Mesendoderm (in vitro differentiated cells): ENCODE data around the gene ZNF236.

Experiments used
- DNase-seq: peaks from one replicate; pipeline ENCODE4 v3.0.0; 2013
- H2AK5ac ChIP-seq: 2 replicates; pipeline ENCODE4 v1.6.1; 2013; ENCODE audit warnings: low read length, inconsistent platforms
- H2BK120ac ChIP-seq: 2 replicates; pipeline ENCODE4 v1.6.1; 2013; ENCODE audit warnings: low read depth, mild to moderate bottlenecking, low read length, moderate library complexity, mixed read lengths
- H2BK15ac ChIP-seq: replicated peaks from 2 replicates; pipeline ENCODE4 v1.6.1; 2013; ENCODE audit warnings: low read depth, mild to moderate bottlenecking, moderate library complexity
- H2BK5ac ChIP-seq: 2 replicates; pipeline ENCODE4 v1.6.1; 2013; ENCODE audit warnings: low read length, inconsistent platforms
- H3K18ac ChIP-seq: 2 replicates; pipeline ENCODE4 v1.6.1; 2013; ENCODE audit warnings: mild to moderate bottlenecking, low read length, mixed read lengths
- H3K23ac ChIP-seq: one replicate; pipeline ENCODE4 v1.6.1; 2013; ENCODE audit warnings: low read length
- H3K27ac ChIP-seq: 2 replicates; pipeline ENCODE4 v1.5.1; 2013; ENCODE audit warnings: low read depth, mild to moderate bottlenecking, inconsistent platforms, low read length, moderate library complexity
- H3K27me3 ChIP-seq: 2 replicates; pipeline ENCODE4 v1.6.1; 2013; ENCODE audit warnings: low read length, control low read depth, mild to moderate bottlenecking, inconsistent platforms; ENCODE audit not compliant: insufficient read depth, poor library complexity
- H3K36me3 ChIP-seq: 2 replicates; pipeline ENCODE4 v1.6.1; 2013; ENCODE audit warnings: low read length, inconsistent platforms; ENCODE audit not compliant: control insufficient read depth, insufficient read depth
- H3K4ac ChIP-seq: one replicate; pipeline ENCODE4 v1.6.1; 2013; ENCODE audit warnings: low read depth, mild to moderate bottlenecking, low read length, moderate library complexity
- H3K4me1 ChIP-seq: 2 replicates; pipeline ENCODE4 v1.6.1; 2013; ENCODE audit warnings: low read depth, low read length, inconsistent platforms; ENCODE audit not compliant: control insufficient read depth
- H3K4me2 ChIP-seq: 2 replicates; pipeline ENCODE4 v1.6.1; 2013; ENCODE audit warnings: low read length
- H3K4me3 ChIP-seq: 2 replicates; pipeline ENCODE4 v1.5.1; 2013; ENCODE audit warnings: mild to moderate bottlenecking, low read length
- H3K56ac ChIP-seq: one replicate; pipeline ENCODE4 v1.6.1; 2013; ENCODE audit warnings: low read length
- H3K79me1 ChIP-seq: 2 replicates; pipeline ENCODE4 v1.6.1; 2013; ENCODE audit warnings: low read length, inconsistent platforms
- H3K79me2 ChIP-seq: 2 replicates; pipeline ENCODE4 v1.6.1; 2013; ENCODE audit warnings: mild to moderate bottlenecking, low read length; ENCODE audit not compliant: control insufficient read depth, insufficient read depth
- H3K9ac ChIP-seq: 2 replicates; pipeline ENCODE4 v1.6.1; 2013; ENCODE audit warnings: low read length, inconsistent platforms
- H4K5ac ChIP-seq: one replicate; pipeline ENCODE4 v1.6.1; 2013; ENCODE audit warnings: low read length
- H4K8ac ChIP-seq: one replicate; pipeline ENCODE4 v1.6.1; 2013; ENCODE audit warnings: low read depth, mild to moderate bottlenecking, control low read depth, low read length, moderate library complexity
- WGBS: extraction: QIAGEN DNeasy Blood & Tissue Kit; methylation state at CpG from one replicate; pipeline ENCODE4 v1.1.7; 2013; ENCODE audit warnings: low lambda C conversion rate, missing lambda C conversion rate; ENCODE audit not compliant: insufficient coverage; ENCODE audit errors: extremely low coverage; 5-methylcytosine and 5-hydroxymethylcytosine counted together

ZNF236 gene

DNA sequence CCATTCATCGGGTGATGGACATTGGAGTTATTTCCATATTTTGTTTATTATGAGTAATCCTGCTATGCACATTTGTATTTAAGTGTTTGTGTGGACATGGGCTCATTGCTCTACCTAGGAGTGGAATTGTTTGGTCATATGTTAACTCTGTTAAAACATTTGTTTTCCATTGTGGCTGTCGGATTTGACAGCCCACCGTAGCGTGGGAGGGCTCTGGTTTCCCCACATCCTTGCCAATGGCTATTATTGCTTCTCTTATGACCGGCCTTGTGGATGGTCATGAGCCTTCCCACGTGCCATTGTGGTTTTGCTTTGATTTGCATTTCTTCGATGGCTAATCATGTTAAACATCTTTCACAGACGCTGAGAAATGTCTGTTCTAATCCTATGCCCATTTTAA lies 92.0 kb downstream of the ZNF236 start:
- no peak overlapping the region for H3K56ac ChIP-seq
- H3K27me3 ChIP-seq = no peaks in the 10 kb centered on the region
- H3K4me1 ChIP-seq = no peaks in the 10 kb centered on the region
- WGBS = no CpG with 5 or more reads among the region's 8 CpGs
- no peak overlapping the region for H3K9ac ChIP-seq
- no peak overlapping the region for H2BK15ac ChIP-seq
- H3K23ac ChIP-seq = no peak overlapping the region
- peaks cover 8% of the 10 kb centered on the region for H3K36me3 ChIP-seq
- no peak overlapping the region for H2AK5ac ChIP-seq
- DNase-seq = no peak
- H4K8ac ChIP-seq = no peak overlapping the region
- no peaks in the 10 kb centered on the region for H3K79me1 ChIP-seq
- H3K79me2 ChIP-seq = no peaks in the 10 kb centered on the region
- no peak overlapping the region for H4K5ac ChIP-seq
- no peak overlapping the region for H3K18ac ChIP-seq
- H3K4ac ChIP-seq = no peak overlapping the region
- no peak overlapping the region for H3K4me2 ChIP-seq
- no peak overlapping the region for H2BK120ac ChIP-seq
- no peak overlapping the region for H3K27ac ChIP-seq
- no peak overlapping the region for H3K4me3 ChIP-seq
- H2BK5ac ChIP-seq = no peak overlapping the region

DNA sequence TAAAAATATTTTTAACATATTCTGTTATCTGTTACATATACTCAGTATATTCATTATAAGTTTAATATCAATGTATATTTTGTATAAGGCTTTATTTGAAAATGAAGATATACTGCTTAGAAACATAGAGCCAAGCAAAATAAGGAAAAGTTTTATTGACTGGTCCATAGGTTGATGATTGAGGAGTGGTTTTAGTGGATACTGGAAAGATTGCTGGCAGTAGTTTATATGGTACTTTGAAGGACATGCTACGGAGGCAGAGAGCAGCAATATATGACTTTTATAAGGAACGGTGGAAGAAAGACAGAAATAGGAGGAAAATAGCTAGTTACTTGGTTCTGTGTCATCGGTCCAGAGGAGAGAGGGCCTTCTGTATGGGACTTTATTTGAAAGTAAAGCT lies 92.4 kb downstream of the ZNF236 start:
- H3K4me2 ChIP-seq = no peak overlapping the region
- no peak overlapping the region for H3K9ac ChIP-seq
- peaks cover 6% of the 10 kb centered on the region for H3K36me3 ChIP-seq
- DNase-seq = no peak
- no peak overlapping the region for H4K8ac ChIP-seq
- H2BK5ac ChIP-seq = no peak overlapping the region
- no peak overlapping the region for H3K56ac ChIP-seq
- no peak overlapping the region for H2BK120ac ChIP-seq
- H3K27ac ChIP-seq = no peak overlapping the region
- no CpG with 5 or more reads among the region's 3 CpGs for WGBS
- H2BK15ac ChIP-seq = no peak overlapping the region
- H3K4me1 ChIP-seq = no peaks in the 10 kb centered on the region
- H3K18ac ChIP-seq = no peak overlapping the region
- no peak overlapping the region for H4K5ac ChIP-seq
- no peak overlapping the region for H3K23ac ChIP-seq
- no peak overlapping the region for H3K4me3 ChIP-seq
- no peak overlapping the region for H3K4ac ChIP-seq
- H3K79me1 ChIP-seq = no peaks in the 10 kb centered on the region
- H3K27me3 ChIP-seq = no peaks in the 10 kb centered on the region
- H2AK5ac ChIP-seq = no peak overlapping the region
- H3K79me2 ChIP-seq = no peaks in the 10 kb centered on the region

DNA sequence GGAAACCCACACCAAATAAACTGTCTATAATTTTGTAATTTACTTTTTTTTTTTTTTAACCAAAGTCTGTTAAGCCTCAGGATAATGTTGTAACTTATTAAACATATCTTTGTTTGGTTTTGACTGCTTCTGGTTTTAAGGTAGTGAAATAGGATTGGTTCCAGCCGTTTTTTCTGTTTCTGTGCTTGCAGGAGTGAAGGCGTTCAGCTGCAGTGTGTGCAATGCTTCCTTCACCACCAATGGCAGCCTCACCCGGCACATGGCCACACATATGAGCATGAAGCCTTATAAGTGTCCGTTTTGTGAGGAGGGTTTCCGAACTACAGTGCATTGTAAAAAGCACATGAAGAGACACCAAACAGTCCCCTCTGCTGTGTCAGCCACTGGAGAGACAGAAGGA lies 93.1 kb downstream of the ZNF236 start:
- H3K9ac ChIP-seq = no peak overlapping the region
- no peak overlapping the region for H3K56ac ChIP-seq
- no peaks in the 10 kb centered on the region for H3K79me2 ChIP-seq
- DNase-seq = no peak
- no peak overlapping the region for H4K8ac ChIP-seq
- no peak overlapping the region for H3K27ac ChIP-seq
- no peak overlapping the region for H2BK5ac ChIP-seq
- H3K4ac ChIP-seq = no peak overlapping the region
- no CpG with 5 or more reads among the region's 5 CpGs for WGBS
- no peak overlapping the region for H2AK5ac ChIP-seq
- H3K4me2 ChIP-seq = no peak overlapping the region
- no peaks in the 10 kb centered on the region for H3K27me3 ChIP-seq
- no peaks in the 10 kb centered on the region for H3K4me1 ChIP-seq
- H2BK15ac ChIP-seq = no peak overlapping the region
- H2BK120ac ChIP-seq = no peak overlapping the region
- H3K23ac ChIP-seq = no peak overlapping the region
- no peak overlapping the region for H3K18ac ChIP-seq
- no peak overlapping the region for H4K5ac ChIP-seq
- no peaks in the 10 kb centered on the region for H3K79me1 ChIP-seq
- H3K36me3 ChIP-seq = peaks cover 6% of the 10 kb centered on the region
- H3K4me3 ChIP-seq = no peak overlapping the region

DNA sequence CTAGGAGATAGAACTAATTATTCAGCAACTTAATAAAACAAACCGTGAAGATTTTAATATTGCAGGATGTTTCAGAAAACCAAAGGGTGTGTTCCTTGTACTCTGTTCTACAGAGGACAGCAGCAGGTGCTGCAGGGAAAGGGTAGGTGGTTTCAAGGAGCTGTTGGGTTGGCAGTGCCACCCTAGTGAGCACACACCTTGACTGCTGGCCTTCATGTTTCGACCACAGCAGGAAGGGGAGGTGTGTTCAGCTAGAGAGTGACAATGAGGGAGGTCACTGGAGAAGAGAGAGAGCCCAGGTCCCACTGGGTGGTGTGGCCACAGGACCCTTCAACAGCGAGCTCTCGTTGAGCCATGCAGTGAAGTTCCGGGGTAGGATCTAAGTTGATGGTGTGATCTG lies 98.6 kb downstream of the ZNF236 start:
- no CpG with 5 or more reads among the region's 5 CpGs for WGBS
- no peaks in the 10 kb centered on the region for H3K27me3 ChIP-seq
- H3K27ac ChIP-seq = no peak overlapping the region

DNA sequence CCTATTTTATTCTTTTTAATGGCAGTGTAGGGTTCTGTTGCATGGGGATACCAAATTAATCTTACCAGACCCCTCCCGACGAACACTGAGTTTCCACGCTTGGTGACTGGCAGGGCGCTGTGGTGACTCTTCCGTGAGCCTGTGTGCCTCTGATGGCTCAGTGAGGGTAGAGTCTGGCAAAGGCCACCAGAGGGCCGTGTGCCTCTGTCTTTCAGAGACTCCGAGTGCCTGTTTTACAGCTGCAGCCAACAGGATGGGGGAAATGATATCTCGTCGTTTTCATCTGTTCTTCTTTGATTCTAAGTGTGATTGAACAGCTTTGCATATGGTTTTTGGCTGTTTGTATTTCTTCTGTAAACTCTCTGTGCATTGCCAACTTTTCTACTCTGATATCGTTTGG lies 99.8 kb downstream of the ZNF236 start:
- H3K56ac ChIP-seq = no peak overlapping the region
- no peaks in the 10 kb centered on the region for H3K27me3 ChIP-seq
- no peak overlapping the region for H3K4ac ChIP-seq
- no peak overlapping the region for H2BK5ac ChIP-seq
- no peak overlapping the region for H2AK5ac ChIP-seq
- H3K9ac ChIP-seq = no peak overlapping the region
- no peak overlapping the region for H2BK120ac ChIP-seq
- H2BK15ac ChIP-seq = no peak overlapping the region
- H3K23ac ChIP-seq = no peak overlapping the region
- DNase-seq = peak; percentile 78
- H3K4me1 ChIP-seq = no peaks in the 10 kb centered on the region
- H4K5ac ChIP-seq = no peak overlapping the region
- no peaks in the 10 kb centered on the region for H3K79me1 ChIP-seq
- peaks cover 7% of the 10 kb centered on the region for H3K36me3 ChIP-seq
- no peak overlapping the region for H3K4me2 ChIP-seq
- no CpG with 5 or more reads among the region's 10 CpGs for WGBS
- no peaks in the 10 kb centered on the region for H3K79me2 ChIP-seq
- no peak overlapping the region for H3K27ac ChIP-seq
- no peak overlapping the region for H3K18ac ChIP-seq
- H3K4me3 ChIP-seq = no peak overlapping the region
- no peak overlapping the region for H4K8ac ChIP-seq

More for the DNA sequence above, 98.6 kb downstream of the ZNF236 start:
- Histone ChIP-seq H3K4ac (no peak overlapping the region), H3K79me1 (no peaks in the 10 kb centered on the region), H2BK120ac (no peak overlapping the region), H3K4me1 (no peaks in the 10 kb centered on the region), H3K79me2 (no peaks in the 10 kb centered on the region), H3K18ac (no peak overlapping the region), H3K23ac (no peak overlapping the region), H3K56ac (no peak overlapping the region), H3K4me2 (no peak overlapping the region), H4K5ac (no peak overlapping the region), H2BK15ac (no peak overlapping the region), H2BK5ac (no peak overlapping the region), H2AK5ac (no peak overlapping the region), H3K4me3 (no peak overlapping the region), H3K9ac (no peak overlapping the region), H4K8ac (no peak overlapping the region), H3K36me3 (peaks cover 6% of the 10 kb centered on the region)
- no peak for DNase-seq

DNA sequence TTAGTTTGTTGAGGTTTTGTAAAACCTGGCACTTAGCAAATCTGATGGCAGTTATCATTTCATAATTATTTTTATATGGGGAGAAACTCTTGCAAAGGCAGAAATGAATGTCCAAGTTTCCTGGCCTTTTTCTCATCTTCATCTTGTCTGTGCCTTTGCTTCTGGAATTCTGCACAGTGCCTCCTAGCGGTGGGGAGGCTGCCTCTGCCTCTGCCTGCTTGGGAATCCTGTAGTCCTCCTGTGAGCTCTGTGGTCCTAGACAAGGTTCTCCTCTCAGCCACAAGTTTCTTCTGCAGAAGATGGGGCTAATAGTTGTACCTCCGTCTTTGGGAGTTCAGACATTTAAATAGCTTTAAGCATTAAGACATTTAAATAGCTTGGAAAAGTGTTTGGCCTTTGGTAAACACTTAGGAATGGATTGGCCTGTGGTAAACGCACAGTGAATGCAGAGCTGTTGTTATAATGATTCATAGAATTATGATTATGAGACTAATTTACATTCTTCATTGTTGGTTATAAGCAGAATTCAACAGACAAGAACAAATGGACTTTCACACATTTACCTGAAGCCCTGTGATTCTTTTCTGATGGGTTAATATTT lies 101.2 kb downstream of the ZNF236 start:
- Histone ChIP-seq H3K4ac (no peak overlapping the region), H3K27ac (no peak overlapping the region), H3K27me3 (no peaks in the 10 kb centered on the region), H3K79me2 (no peaks in the 10 kb centered on the region), H2BK5ac (no peak overlapping the region), H2AK5ac (no peak overlapping the region), H3K4me2 (no peak overlapping the region), H3K36me3 (peaks cover 9% of the 10 kb centered on the region), H2BK15ac (no peak overlapping the region), H3K18ac (no peak overlapping the region), H3K4me1 (no peaks in the 10 kb centered on the region), H3K79me1 (no peaks in the 10 kb centered on the region), H3K9ac (no peak overlapping the region), H3K23ac (no peak overlapping the region), H2BK120ac (no peak overlapping the region), H4K8ac (no peak overlapping the region), H4K5ac (no peak overlapping the region), H3K4me3 (no peak overlapping the region), H3K56ac (no peak overlapping the region)
- WGBS = no CpG with 5 or more reads among the region's 3 CpGs
- DNase-seq = peak; percentile 74
